Ovary (tissue), 9 donors: ENCODE measurements around the gene SLC1A4. TPM values are rescaled to one million over a fixed set of nuclear protein-coding genes. Genes with fewer than 3 reads are reported as not detected.

Experiments
- DNase-seq, 5 donors: peaks; one replicate each; pipeline ENCODE4 v3.0.0-alpha.2; 2019 to 2020
- H3K27ac ChIP-seq, 2 donors: fragments of 200-600 bp; one replicate each; pipeline versions ENCODE4 v1.5.1 to v1.8.0; 2019 to 2022
- H3K27me3 ChIP-seq: fragments of 200-600 bp; one replicate; pipeline ENCODE4 v1.8.0; 2022
- H3K36me3 ChIP-seq: fragments of 200-600 bp; sonication (generic); one replicate; pipeline ENCODE4 v1.5.1; 2019
- H3K4me1 ChIP-seq: one replicate; pipeline ENCODE4 v1.8.1; 2013; ENCODE audit warnings: mild to moderate bottlenecking, moderate library complexity; ENCODE audit not compliant: insufficient read depth
- H3K4me3 ChIP-seq: fragments of 200-600 bp; sonication (generic); one replicate; pipeline ENCODE4 v1.5.1; 2017
- H3K9me3 ChIP-seq, 2 donors: fragments of 200-600 bp in 1 of 2; sonication (generic) in 1 of 2; one replicate each; pipeline versions ENCODE4 v1.5.1 to v1.8.1; 2013 to 2019; ENCODE audit warnings: mild to moderate bottlenecking in 1 of 2, moderate library complexity in 1 of 2
- CTCF ChIP-seq, 3 donors: fragments of 450-650 bp in 2 of 3; fragments of 200-600 bp in 1 of 3; IDR thresholded peaks; one replicate each; pipeline versions ENCODE4 v1.5.1 to v1.8.0; 2016 to 2022; ENCODE audit warnings: antibody characterized with exemption in 3 of 3, mild to moderate bottlenecking in 1 of 3
- EP300 ChIP-seq: sonication (generic); formaldehyde crosslinking; IDR thresholded peaks from one replicate; pipeline ENCODE4 v1.6.1; 2017; ENCODE audit warnings: antibody characterized with exemption
- POLR2A ChIP-seq: fragments of 450-650 bp; IDR thresholded peaks from one replicate; pipeline ENCODE4 v1.6.1; 2017; ENCODE audit warnings: antibody characterized with exemption, mild to moderate bottlenecking, moderate library complexity
- WGBS, 3 donors: extraction: QIAGEN DNeasy Blood & Tissue Kit in 1 of 3; methylation state at CpG; one replicate each; pipeline versions ENCODE4 v1.1.5 to v1.1.7; 2013 to 2017; 5-methylcytosine and 5-hydroxymethylcytosine counted together
- intact Hi-C, 4 donors: fragments of 100-400 bp; cut with DNase I; formaldehyde crosslinking; loops; one replicate each; pipeline versions ENCODE4 v1.11.0 to v1.15.1; 2022 to 2023
- polyA plus RNA-seq, 2 donors: library from polyadenylated mRNA; stranded (reverse); fragments of 200-250 nt in 1 of 2; fragments of 350-450 nt in 1 of 2; fragmentation: Illumina TruSeq in 1 of 2; extraction: RNeasy Lipid Tissue Mini Kit (QIAGEN cat#74804) in 1 of 2; gene quantifications; one replicate each; pipeline ENCODE4 v1.2.3, GENCODE V29; 2013 to 2014
- total RNA-seq, 7 donors: library from RNA; depleted of rRNA in 2 of 7; stranded (reverse); fragments of >200 nt in 2 of 7; fragmentation: NEBNext Ultra II Directional in 3 of 7; extraction: Animal tissue kit (Norgen Biotek cat#: 25700) in 3 of 7; gene quantifications; one replicate each; pipeline versions ENCODE4 v1.1.0 to v1.2.4, GENCODE V29; 2016 to 2023
- donor health status: DM: no; HTN: no; CAD: no; lungs with moderate emphysema.
- donor health status: DM: no; HTN: no; CAD: no.
- donor health status: Bipolar disorder and iron deficiency.
- donor health status: DM: yes; HTN: yes; CAD: no.
- donor health status: DM: no; HTN: no; CAD: no.
- donor health status: DM: yes; HTN: yes; CAD: no.

The SLC1A4 gene
- total and polyA plus RNA-seq, 9 donors: 5.3 to 51.1 (median 21.3) TPM

GRCh38 chr2:65061146-65061909 lies 72.1 kb downstream of the SLC1A4 start:
- H3K36me3 ChIP-seq: no peaks in the 10 kb centered on the region
- no peak overlapping the region for H3K27ac ChIP-seq
- no peak for DNase-seq
- WGBS, 3 donors: 61 to 81% (median 68%) methylated on average over 7 of the region's 7 CpGs
- TF ChIP-seq POLR2A (no peak), CTCF (IDR thresholded peaks at IDR 0.05) (no peak), EP300 (no peak)
- no peaks in the 10 kb centered on the region for H3K9me3 ChIP-seq
- no peaks in the 10 kb centered on the region for H3K27me3 ChIP-seq
- peaks cover 7% of the 10 kb centered on the region for H3K4me1 ChIP-seq
- H3K4me3 ChIP-seq: no peak overlapping the region
- intact Hi-C loops: loop anchor here in 1 of 4 donors (10.0 kb wide), 1 partner anchor 123 kb away; no protein-coding TSS in a partner anchor

GRCh38 chr2:65061910-65062339 lies 72.7 kb downstream of the SLC1A4 start:
- intact Hi-C loops: loop anchor here in 1 of 4 donors (10.0 kb wide), 1 partner anchor 123 kb away; no protein-coding TSS in a partner anchor
- no peaks in the 10 kb centered on the region for H3K9me3 ChIP-seq
- peaks cover 7% of the 10 kb centered on the region for H3K4me1 ChIP-seq
- 94 to 97% (median 96%) methylated on average over 8 of the region's 8 CpGs for WGBS, 3 donors
- H3K27ac ChIP-seq: no peak overlapping the region
- no peaks in the 10 kb centered on the region for H3K27me3 ChIP-seq
- no peaks in the 10 kb centered on the region for H3K36me3 ChIP-seq
- no peak for DNase-seq
- TF ChIP-seq POLR2A (no peak), CTCF (IDR thresholded peaks at IDR 0.05) (no peak), EP300 (no peak)
- no peak overlapping the region for H3K4me3 ChIP-seq

GRCh38 chr2:65062843-65063825 lies 73.9 kb downstream of the SLC1A4 start:
- no peak overlapping the region for H3K4me3 ChIP-seq
- 34 to 56% (median 44%) methylated on average over 13 of the region's 13 CpGs for WGBS, 3 donors
- no peak for DNase-seq
- peaks cover 8% of the 10 kb centered on the region for H3K4me1 ChIP-seq
- no peaks in the 10 kb centered on the region for H3K9me3 ChIP-seq
- H3K36me3 ChIP-seq: no peaks in the 10 kb centered on the region
- no peaks in the 10 kb centered on the region for H3K27me3 ChIP-seq
- intact Hi-C loops: loop anchor here in 1 of 4 donors (10.0 kb wide), 1 partner anchor 122 kb away; no protein-coding TSS in a partner anchor
- no peak for TF ChIP-seq POLR2A
- TF ChIP-seq EP300: no peak
- no peak for TF ChIP-seq CTCF (IDR thresholded peaks at IDR 0.05)
- H3K27ac ChIP-seq: peak overlapping the region in 1 of 2 donors; percentile 5
